NT2/D1 (cell line): ENCODE measurements around the gene GLIS1.

Experiments
- SUZ12 ChIP-seq: IDR thresholded peaks from 2 replicates; pipeline ENCODE4 v1.6.1; 2011; ENCODE audit not compliant: insufficient read length, insufficient read depth; ENCODE audit errors: extremely low read depth
- ZNF274 ChIP-seq: IDR thresholded peaks from 2 replicates; pipeline ENCODE4 v1.6.1; 2011; ENCODE audit warnings: mild to moderate bottlenecking, low read depth, low read length

DNA sequence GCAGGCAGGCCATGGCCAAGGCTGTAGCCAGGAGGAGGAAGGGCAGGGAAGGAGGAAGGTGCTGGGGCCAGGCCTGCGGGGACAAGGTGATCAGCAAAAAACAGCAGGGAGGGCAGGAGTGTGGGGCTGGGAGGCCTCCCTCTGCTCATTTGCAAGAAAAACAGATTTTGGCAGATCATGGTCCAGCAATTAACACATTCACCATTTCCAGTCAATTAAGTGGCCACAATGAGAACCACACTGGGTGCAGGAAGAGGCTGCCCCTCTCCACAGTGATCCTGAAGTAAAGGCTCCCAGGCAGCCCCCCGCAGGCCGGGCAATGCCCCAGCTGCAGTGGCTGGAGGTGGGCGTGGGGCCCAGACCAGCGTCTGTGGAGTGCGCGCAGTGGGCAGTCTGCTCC, 225.1 kb downstream of the GLIS1 start:
- TF ChIP-seq SUZ12 (no peak), ZNF274 (no peak)
